D721Med (cell line): ENCODE results near the gene LIN54.
A peak's percentile ranks its signal among the peaks of the same experiment; 100 is the strongest.
"Not testable (repeated sequence)": the region's sequence is repeated elsewhere in the genome, so short reads cannot be mapped to it uniquely, and the experiment has no call there.

Experiments
- DNase-seq: peaks from one replicate; pipeline ENCODE4 v3.0.0; 2011; ENCODE audit warnings: low spot score; ENCODE audit not compliant: insufficient read length
- FAIRE-seq: peaks from 2 replicates; lab custom pipeline; 2011; peaks lifted over from hg19 to GRCh38; lab: Jason Lieb, UNC
- CTCF ChIP-seq: IDR thresholded peaks from 2 replicates; pipeline ENCODE4 v1.5.1; 2012; ENCODE audit warnings: mild to moderate bottlenecking, control low read depth; ENCODE audit not compliant: insufficient read depth; ENCODE audit errors: missing control alignments

The LIN54 gene

GRCh38 chr4:83010522-83011318 lies at the start of gene LIN54:
Gene LIN54 (minus strand): TSS chr4:83010823. CDS start chr4:82984844, 25,979 bp downstream.
- FAIRE-seq (no peak), DNase-seq (peak; percentile 43)
- no peak for TF ChIP-seq CTCF

GRCh38 chr4:83054928-83055327 lies 44.3 kb upstream of the LIN54 start:
- peak; percentile 57 for TF ChIP-seq CTCF
- DNase-seq, result no peak
- peak; percentile 77 for FAIRE-seq

GRCh38 chr4:83048781-83049180 lies 38.2 kb upstream of the LIN54 start:
- FAIRE-seq, DNase-seq: not testable (repeated sequence)

DNA sequence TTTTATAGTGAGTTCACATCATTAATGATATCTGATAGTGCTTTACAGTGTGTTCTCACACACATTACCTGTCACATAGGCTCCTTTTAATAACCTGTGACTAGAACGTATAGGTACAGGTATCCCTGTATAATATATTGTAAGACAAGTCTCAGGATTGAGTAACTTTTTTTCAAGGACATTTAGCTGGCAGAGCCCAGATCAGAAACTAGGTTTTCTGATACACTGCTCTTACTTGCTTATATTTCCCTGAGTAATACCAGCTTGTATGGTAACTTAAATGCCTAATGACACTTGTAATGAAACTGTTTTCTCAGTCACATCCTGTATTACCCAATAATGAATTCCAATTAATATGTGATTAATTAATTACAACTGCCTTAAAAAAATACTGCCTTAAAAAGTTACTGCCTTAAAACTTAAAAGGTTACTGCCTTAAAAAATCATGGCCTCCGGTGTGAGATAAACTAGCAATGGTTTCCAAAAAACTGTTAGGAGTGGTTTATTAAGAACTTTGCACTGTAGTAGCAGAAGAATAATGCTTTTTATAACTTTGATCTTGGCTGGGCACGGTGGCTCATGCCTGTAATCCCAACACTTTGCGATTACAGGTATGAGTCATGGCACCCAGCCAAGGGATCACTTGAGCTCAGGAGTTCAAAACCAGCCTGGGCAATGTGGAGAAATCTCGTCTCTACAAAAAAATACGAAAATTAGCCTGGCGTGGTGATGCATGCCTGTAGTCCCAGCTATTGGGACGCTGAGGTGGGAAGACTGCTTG lies 36.3 kb upstream of the LIN54 start:
- peak; percentile 11 for FAIRE-seq
- no peak for DNase-seq
- no peak for TF ChIP-seq CTCF

GRCh38 chr4:83043801-83044407 lies 33.3 kb upstream of the LIN54 start:
- FAIRE-seq (no peak), DNase-seq (no peak)

DNA sequence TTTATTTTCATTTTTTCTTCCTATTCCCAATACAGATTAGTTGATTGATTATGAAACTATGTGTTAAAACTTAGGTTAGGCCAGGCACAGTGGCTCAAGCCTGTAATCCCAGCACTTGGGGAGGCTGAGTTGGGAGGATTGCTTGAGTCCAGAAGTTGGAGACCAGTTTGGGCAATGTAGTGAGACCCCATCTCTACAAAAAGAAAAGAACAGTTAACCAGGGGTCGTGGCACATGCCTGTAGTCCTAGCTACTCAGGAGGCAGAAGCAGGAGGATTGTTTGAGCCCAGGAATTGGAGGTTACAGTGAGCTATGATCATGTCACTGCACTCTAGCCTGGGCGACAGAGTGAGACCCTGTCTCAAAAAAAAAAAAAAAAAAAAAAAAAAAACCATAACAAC lies 32.5 kb upstream of the LIN54 start:
- not testable (repeated sequence) for DNase-seq, FAIRE-seq

More at GRCh38 chr4:83043801-83044407, 33.3 kb upstream of the LIN54 start:
- TF ChIP-seq CTCF, result no peak

DNA sequence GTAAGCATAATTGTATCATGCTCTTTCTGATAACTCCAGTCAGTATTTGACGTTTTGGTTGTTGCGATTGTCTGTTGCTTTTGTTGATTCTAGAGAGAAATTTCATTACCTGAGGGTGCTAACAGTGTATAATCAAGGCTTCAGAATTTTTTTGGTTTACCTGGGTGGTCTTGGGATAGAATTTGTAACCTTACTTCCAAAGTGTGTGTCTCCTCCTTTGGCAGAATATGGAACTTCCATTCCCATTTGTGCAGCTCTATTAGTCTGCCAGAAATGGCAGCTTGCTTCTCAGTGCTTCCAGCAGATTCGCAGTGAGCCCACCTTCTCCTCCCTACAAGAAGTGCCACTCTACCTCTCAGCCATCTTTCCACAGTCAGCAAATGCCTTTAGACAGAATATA lies 29.6 kb upstream of the LIN54 start:
- FAIRE-seq (no peak), DNase-seq (no peak)
- TF ChIP-seq CTCF, result no peak
